ENCODE measurements around the gene LRRC34. TPM values are rescaled to one million over a fixed set of nuclear protein-coding genes. Genes with fewer than 3 reads are reported as not detected.

Gene LRRC34, protein sequence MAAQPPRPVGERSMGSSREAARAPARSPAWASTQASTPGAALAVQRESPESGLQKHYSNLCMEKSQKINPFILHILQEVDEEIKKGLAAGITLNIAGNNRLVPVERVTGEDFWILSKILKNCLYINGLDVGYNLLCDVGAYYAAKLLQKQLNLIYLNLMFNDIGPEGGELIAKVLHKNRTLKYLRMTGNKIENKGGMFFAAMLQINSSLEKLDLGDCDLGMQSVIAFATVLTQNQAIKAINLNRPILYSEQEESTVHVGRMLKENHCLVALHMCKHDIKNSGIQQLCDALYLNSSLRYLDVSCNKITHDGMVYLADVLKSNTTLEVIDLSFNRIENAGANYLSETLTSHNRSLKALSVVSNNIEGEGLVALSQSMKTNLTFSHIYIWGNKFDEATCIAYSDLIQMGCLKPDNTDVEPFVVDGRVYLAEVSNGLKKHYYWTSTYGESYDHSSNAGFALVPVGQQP
- 2.1 TPM for polyA plus RNA-seq
- long read RNA-seq, donor 1, result 0 reads
- long read RNA-seq, donor 2, result 0 reads
- long read RNA-seq, donor 3, result 0 reads
- long read RNA-seq, donor 4, partial matches to known transcripts, result 0 of 1 reads
- long read RNA-seq, donor 4, other reads (novel, unspliced or antisense), result 0 of 1 reads
- long read RNA-seq, donor 5, partial matches to known transcripts, result 0 of 1 reads
- long read RNA-seq, donor 5, other reads (novel, unspliced or antisense), result 0 of 1 reads
- long read RNA-seq, donor 6, partial matches to known transcripts, result 0 of 1 reads
- long read RNA-seq, donor 6, other reads (novel, unspliced or antisense), result 0 of 1 reads
- long read RNA-seq, donor 7, result 0 reads
- long read RNA-seq, donor 8, result 0 reads
- long read RNA-seq, donor 9, result 0 reads
- long read RNA-seq, donor 10, partial matches to known transcripts, result 0 of 1 reads
- long read RNA-seq, donor 10, other reads (novel, unspliced or antisense), result 0 of 1 reads
- long read RNA-seq, donor 11, partial matches to known transcripts, result 0 of 1 reads
- long read RNA-seq, donor 11, other reads (novel, unspliced or antisense), result 0 of 1 reads

DNA sequence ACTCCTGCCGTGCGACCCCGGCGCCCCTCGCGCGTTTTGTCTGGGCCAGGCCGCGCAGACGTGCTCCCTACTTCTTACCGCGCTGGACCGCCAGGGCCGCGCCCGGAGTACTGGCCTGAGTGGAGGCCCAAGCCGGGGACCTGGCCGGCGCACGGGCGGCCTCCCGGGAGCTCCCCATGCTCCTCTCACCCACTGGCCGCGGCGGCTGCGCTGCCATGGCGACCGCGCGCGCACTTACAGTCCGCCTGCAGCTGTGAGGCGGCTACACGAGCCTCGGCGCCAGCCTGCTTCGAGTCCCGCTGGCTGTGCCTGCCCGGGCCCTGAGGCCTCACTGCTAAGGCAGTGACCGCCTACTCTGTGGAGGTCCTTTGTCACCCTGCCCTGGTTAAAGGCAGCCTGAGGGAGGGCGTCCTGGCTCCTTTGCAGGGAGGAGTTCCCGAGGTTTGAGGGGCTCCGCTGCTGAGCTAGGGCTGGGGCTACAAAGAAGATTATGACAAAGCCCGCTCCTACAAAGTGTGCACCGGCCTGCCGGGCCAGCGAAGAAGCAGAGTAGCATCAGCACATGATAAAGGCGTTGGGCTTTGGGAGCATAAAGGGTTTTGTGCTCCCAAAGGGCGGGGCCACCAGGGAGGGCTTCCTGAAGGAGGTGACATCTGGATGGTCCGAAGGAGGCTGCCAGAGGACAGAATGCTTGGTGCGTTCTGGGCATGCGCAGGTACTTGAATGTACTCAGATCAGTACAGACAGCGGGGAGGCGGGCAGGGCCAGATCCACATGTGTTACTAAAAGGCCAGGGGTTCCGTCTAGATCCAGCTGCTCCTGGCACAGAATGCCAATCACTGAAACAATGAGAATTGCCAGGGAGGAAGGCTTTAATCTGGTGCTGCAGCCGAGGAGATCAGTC lies at the start of gene LRRC34, which contains the start of gene LRRIQ4:
TSS of gene LRRC34 (minus strand) at position 573 of the 904 bp plus-strand sequence. CDS start at position 217, 356 bp downstream.
TSS of gene LRRIQ4 (plus strand) at position 539 of the 904 bp plus-strand sequence. CDS start 9,052 bp downstream, outside the sequence.
- Histone ChIP-seq H3K9me3 (ENCODE audit: control insufficient read depth, low read depth, low read length) (peaks cover 5% of the 10 kb centered on the region), H3K4me1 (ENCODE audit: control insufficient read depth, insufficient read depth, low read length) (peaks cover 7% of the 10 kb centered on the region), H3K27me3 (ENCODE audit: control insufficient read depth, insufficient read depth, low read length) (no peaks in the 10 kb centered on the region), H3K4me3 (ENCODE audit: low read length) (peak within 1 kb of the TSS; percentile 52), H3K27ac (ENCODE audit: low read length) (peak within 1 kb of the TSS; percentile 22), H3K36me3 (ENCODE audit: control insufficient read depth, insufficient read depth, low read length) (no peaks in the 10 kb centered on the region)
- DNase-seq, result peak; percentile 52 to 72
- 45% methylated on average over 1 of the region's 56 CpGs for WGBS (ENCODE audit: insufficient coverage, low lambda C conversion rate)

DNA sequence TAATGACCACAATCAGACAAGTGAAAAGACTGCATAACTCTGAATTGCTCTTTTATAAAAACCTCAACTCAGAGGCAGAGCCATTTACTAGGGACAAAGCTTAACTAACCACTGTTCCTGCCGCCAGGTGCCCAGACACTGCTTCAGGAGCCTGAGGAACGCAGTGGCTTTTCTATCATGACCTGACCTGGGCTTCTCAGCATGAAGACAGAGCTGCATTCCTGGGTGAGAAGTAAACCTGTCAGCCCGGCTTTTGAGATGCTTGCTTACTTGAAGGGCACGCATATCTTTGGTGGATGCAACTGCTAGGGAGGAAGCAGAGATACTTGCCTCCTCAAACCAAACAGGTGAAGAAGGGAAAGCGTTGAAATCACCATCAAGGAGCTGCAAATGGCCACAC lies 49.2 kb upstream of the LRRC34 start:
- H3K27me3 ChIP-seq (ENCODE audit: control insufficient read depth, insufficient read depth, low read length), result no peaks in the 10 kb centered on the region
- no peak for DNase-seq
- H3K36me3 ChIP-seq (ENCODE audit: control insufficient read depth, insufficient read depth, low read length), result peaks cover 10% of the 10 kb centered on the region
- H3K4me3 ChIP-seq (ENCODE audit: low read length), result no peak overlapping the region
- H3K27ac ChIP-seq (ENCODE audit: low read length), result no peak overlapping the region
- WGBS (ENCODE audit: insufficient coverage, low lambda C conversion rate), result no CpG with 5 or more reads among the region's 5 CpGs
- no peaks in the 10 kb centered on the region for H3K9me3 ChIP-seq (ENCODE audit: control insufficient read depth, low read depth, low read length)
- H3K4me1 ChIP-seq (ENCODE audit: control insufficient read depth, insufficient read depth, low read length), result peaks cover 16% of the 10 kb centered on the region

DNA sequence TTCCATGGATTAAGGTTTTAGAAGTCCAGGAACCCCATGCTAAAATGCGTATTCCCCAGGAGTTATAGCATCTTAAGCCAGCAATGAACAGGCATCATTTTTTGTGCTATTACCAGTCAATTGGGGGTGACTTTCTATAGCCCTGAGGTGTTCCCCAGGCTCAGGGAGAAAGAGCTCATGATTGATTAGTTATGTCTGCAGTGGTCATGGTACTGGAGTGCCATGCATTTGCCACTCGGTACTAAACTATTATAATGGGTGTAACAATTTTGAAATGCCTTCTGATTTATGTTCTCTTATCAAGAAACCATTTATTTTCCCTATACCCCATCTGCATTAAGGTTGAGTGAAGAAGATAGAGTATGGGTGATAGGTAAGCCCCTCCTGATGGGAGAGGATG lies 45.1 kb upstream of the LRRC34 start:
- H3K27me3 ChIP-seq (ENCODE audit: control insufficient read depth, insufficient read depth, low read length), result no peaks in the 10 kb centered on the region
- WGBS (ENCODE audit: insufficient coverage, low lambda C conversion rate), result no CpG with 5 or more reads among the region's 2 CpGs
- H3K36me3 ChIP-seq (ENCODE audit: control insufficient read depth, insufficient read depth, low read length), result peaks cover 10% of the 10 kb centered on the region

DNA sequence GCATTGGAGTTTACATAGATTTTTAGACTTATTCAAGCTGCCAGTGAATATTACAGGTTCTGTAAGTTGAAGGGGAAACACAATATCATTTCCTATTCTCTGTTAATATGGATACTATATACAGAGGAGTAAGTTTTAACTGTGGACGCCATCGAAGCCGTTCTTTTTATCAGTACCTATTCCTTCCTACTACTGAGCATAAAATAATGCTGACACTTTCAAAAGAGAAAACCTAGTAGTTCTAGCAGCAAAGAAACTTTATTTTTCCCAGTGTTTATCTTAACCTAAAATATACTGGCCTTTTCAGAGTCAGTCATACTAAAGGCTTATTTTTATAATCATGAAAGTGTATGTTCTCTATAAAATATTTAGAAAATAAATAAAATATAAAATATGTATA lies 42.8 kb upstream of the LRRC34 start:
- peaks cover 5% of the 10 kb centered on the region for H3K36me3 ChIP-seq (ENCODE audit: control insufficient read depth, insufficient read depth, low read length)
- H3K4me1 ChIP-seq (ENCODE audit: control insufficient read depth, insufficient read depth, low read length), result no peaks in the 10 kb centered on the region
- no peak for DNase-seq
- no peak overlapping the region for H3K27ac ChIP-seq (ENCODE audit: low read length)
- H3K27me3 ChIP-seq (ENCODE audit: control insufficient read depth, insufficient read depth, low read length), result no peaks in the 10 kb centered on the region
- H3K9me3 ChIP-seq (ENCODE audit: control insufficient read depth, low read depth, low read length), result no peaks in the 10 kb centered on the region
- H3K4me3 ChIP-seq (ENCODE audit: low read length), result no peak overlapping the region
- 96% methylated on average over 3 of the region's 3 CpGs for WGBS (ENCODE audit: insufficient coverage, low lambda C conversion rate)

More for the DNA sequence above, 45.1 kb upstream of the LRRC34 start:
- H3K9me3 ChIP-seq (ENCODE audit: control insufficient read depth, low read depth, low read length), result no peaks in the 10 kb centered on the region
- H3K27ac ChIP-seq (ENCODE audit: low read length), result no peak overlapping the region
- DNase-seq, result no peak
- H3K4me3 ChIP-seq (ENCODE audit: low read length), result no peak overlapping the region
- no peaks in the 10 kb centered on the region for H3K4me1 ChIP-seq (ENCODE audit: control insufficient read depth, insufficient read depth, low read length)

DNA sequence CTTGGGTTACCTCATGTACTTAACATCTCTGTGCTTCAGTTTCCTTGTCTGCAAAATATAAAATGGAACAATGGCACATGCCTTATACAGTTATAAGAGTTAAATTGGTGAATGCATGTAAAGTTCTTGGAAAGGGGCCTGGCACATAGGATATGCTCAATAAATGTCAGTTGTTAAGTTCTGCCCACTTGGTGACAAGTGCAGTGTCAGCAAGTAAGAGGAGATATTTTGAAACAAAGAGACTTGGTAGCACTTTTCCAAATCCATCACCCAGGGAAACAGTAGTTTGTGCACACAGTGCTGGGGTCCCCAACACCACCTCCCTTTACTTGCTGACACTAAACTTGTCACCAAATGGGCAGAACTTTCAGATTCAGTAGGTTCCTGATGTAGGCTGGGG lies 37.9 kb upstream of the LRRC34 start:
- Histone ChIP-seq H3K4me3 (ENCODE audit: low read length) (no peak overlapping the region), H3K4me1 (ENCODE audit: control insufficient read depth, insufficient read depth, low read length) (no peaks in the 10 kb centered on the region), H3K9me3 (ENCODE audit: control insufficient read depth, low read depth, low read length) (no peaks in the 10 kb centered on the region), H3K36me3 (ENCODE audit: control insufficient read depth, insufficient read depth, low read length) (no peaks in the 10 kb centered on the region), H3K27me3 (ENCODE audit: control insufficient read depth, insufficient read depth, low read length) (no peaks in the 10 kb centered on the region), H3K27ac (ENCODE audit: low read length) (no peak overlapping the region)
- no peak for DNase-seq

DNA sequence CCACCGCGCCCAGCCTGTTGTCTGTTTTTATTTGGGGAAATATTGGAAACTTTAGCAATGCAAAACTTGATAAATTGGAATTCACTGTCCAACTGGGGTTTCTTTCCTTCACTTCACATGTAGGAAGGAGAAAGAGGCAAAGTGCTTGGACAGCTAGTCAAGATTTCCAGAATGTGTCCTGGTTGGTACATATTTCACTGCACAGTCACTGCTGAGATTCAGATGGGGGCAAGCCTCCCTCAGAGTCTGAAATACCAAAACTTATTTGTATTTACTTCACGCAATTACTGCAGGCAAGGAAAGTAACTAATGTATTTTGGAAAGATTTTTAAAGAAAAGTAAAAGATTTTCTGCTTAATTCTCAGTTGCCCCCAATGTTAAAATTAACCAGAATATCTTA lies 36.0 kb upstream of the LRRC34 start:
- H3K4me3 ChIP-seq (ENCODE audit: low read length), result no peak overlapping the region
- WGBS (ENCODE audit: insufficient coverage, low lambda C conversion rate), result no CpG with 5 or more reads among the region's 3 CpGs
- no peaks in the 10 kb centered on the region for H3K27me3 ChIP-seq (ENCODE audit: control insufficient read depth, insufficient read depth, low read length)
- H3K36me3 ChIP-seq (ENCODE audit: control insufficient read depth, insufficient read depth, low read length), result no peaks in the 10 kb centered on the region
- no peaks in the 10 kb centered on the region for H3K9me3 ChIP-seq (ENCODE audit: control insufficient read depth, low read depth, low read length)
- DNase-seq, result no peak
- no peaks in the 10 kb centered on the region for H3K4me1 ChIP-seq (ENCODE audit: control insufficient read depth, insufficient read depth, low read length)
- no peak overlapping the region for H3K27ac ChIP-seq (ENCODE audit: low read length)

DNA sequence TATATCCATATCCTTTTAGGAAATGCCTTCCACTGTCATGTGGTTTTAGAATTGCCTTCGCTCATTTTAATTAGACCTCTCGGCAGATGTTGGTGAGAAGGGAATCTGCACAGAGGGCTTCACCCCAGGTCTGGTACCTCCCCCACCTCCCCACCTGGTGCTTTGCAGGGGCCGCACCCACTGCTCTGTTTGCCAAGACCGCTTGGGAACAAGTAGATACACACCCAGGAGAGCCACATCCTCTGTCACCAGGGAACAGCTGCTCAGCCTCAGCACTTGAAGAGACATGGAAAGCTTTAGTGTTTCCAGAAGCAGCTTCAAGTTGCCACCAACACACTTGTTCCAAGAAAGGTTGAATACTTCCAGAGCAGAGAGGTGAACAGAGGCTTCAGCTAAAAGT lies 35.2 kb upstream of the LRRC34 start:
- Histone ChIP-seq H3K9me3 (ENCODE audit: control insufficient read depth, low read depth, low read length) (no peaks in the 10 kb centered on the region), H3K4me1 (ENCODE audit: control insufficient read depth, insufficient read depth, low read length) (no peaks in the 10 kb centered on the region), H3K36me3 (ENCODE audit: control insufficient read depth, insufficient read depth, low read length) (no peaks in the 10 kb centered on the region), H3K4me3 (ENCODE audit: low read length) (no peak overlapping the region), H3K27me3 (ENCODE audit: control insufficient read depth, insufficient read depth, low read length) (no peaks in the 10 kb centered on the region), H3K27ac (ENCODE audit: low read length) (no peak overlapping the region)
- DNase-seq, result peak; percentile 38 to 58
- no CpG with 5 or more reads among the region's 4 CpGs for WGBS (ENCODE audit: insufficient coverage, low lambda C conversion rate)

DNA sequence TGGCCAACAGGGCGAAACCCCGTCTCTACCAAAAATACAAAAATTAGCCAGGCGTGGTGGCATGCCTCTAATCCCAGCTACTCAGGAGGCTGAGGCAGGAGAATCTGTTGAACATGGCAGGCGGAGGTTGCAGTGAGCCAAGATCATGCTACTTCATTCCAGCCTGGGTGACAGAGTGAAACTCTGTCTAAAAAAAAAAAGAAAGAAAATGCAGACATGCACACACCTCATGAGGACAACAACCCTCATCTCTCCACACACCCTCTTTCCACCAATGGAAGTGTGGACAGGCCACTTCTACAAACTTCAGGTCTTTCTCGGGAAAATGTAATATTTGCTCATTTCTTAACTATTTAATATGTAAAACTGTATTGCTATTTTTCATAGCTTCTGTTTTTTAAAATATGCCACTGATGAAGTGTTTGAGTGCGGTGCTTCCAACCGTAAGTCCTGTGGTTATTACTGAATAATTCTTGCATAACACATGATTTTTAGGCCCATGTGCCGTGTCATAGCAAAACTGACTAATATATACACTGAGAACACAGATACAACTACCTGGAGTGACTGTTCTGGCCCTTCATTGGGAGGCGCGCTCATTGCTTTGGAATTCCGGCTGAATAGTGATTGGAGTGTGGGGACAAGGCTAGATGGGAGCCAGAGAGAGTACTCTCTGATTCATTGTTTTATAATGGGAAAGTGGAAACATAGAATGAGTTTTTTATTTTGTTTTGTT lies 33.9 kb upstream of the LRRC34 start:
- WGBS (ENCODE audit: insufficient coverage, low lambda C conversion rate), result 95% methylated on average over 3 of the region's 11 CpGs
- H3K4me1 ChIP-seq (ENCODE audit: control insufficient read depth, insufficient read depth, low read length), result no peaks in the 10 kb centered on the region
- DNase-seq, result no peak

DNA sequence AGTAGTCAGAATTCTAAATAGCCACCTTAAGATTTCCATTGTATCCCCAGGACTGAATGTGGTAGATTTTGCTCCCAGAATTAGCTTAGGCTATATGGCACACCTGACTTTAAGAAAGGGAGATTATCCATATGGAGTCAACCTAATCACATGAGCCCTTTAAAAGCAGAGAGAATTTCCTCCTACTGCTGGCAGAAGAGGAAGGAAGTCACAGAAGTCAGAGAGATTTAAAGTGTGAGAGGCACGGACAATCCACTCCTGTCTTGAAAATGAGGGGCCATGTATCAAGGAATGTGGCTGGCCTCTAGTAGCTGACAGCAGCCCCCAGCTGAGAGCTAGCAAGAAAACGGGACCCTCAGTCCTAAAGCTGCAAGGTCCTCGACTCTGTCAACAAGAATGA lies 30.3 kb upstream of the LRRC34 start:
- Histone ChIP-seq H3K27ac (ENCODE audit: low read length) (no peak overlapping the region), H3K36me3 (ENCODE audit: control insufficient read depth, insufficient read depth, low read length) (no peaks in the 10 kb centered on the region), H3K27me3 (ENCODE audit: control insufficient read depth, insufficient read depth, low read length) (no peaks in the 10 kb centered on the region), H3K4me1 (ENCODE audit: control insufficient read depth, insufficient read depth, low read length) (no peaks in the 10 kb centered on the region), H3K4me3 (ENCODE audit: low read length) (no peak overlapping the region), H3K9me3 (ENCODE audit: control insufficient read depth, low read depth, low read length) (no peaks in the 10 kb centered on the region)
- no peak for DNase-seq
- 100% methylated on average over 1 of the region's 3 CpGs for whole genome bisulfite sequencing (ENCODE audit: insufficient coverage, low lambda C conversion rate)

More for the DNA sequence above, 33.9 kb upstream of the LRRC34 start:
- no peak overlapping the region for H3K27ac ChIP-seq (ENCODE audit: low read length)
- no peaks in the 10 kb centered on the region for H3K27me3 ChIP-seq (ENCODE audit: control insufficient read depth, insufficient read depth, low read length)
- H3K4me3 ChIP-seq (ENCODE audit: low read length), result no peak overlapping the region
- H3K36me3 ChIP-seq (ENCODE audit: control insufficient read depth, insufficient read depth, low read length), result no peaks in the 10 kb centered on the region
- H3K9me3 ChIP-seq (ENCODE audit: control insufficient read depth, low read depth, low read length), result no peaks in the 10 kb centered on the region
